Rectal smooth muscle tissue (tissue), 1 donor: ENCODE results near the gene DCUN1D5.
"Not testable (repeated sequence)": the region's sequence is repeated elsewhere in the genome, so short reads cannot be mapped to it uniquely, and the experiment has no call there.

Experiments
- H3K27ac ChIP-seq: one replicate; pipeline ENCODE4 v1.7.0; 2013; ENCODE audit warnings: low read depth, low read length, inconsistent platforms
- H3K27me3 ChIP-seq: one replicate; pipeline ENCODE4 v1.7.0; 2013; ENCODE audit warnings: low read length; ENCODE audit not compliant: control insufficient read depth, insufficient read depth
- H3K36me3 ChIP-seq: one replicate; pipeline ENCODE4 v1.7.0; 2013; ENCODE audit warnings: low read length; ENCODE audit not compliant: control insufficient read depth, insufficient read depth
- H3K4me1 ChIP-seq: one replicate; pipeline ENCODE4 v1.7.0; 2013; ENCODE audit warnings: low read length; ENCODE audit not compliant: control insufficient read depth, insufficient read depth
- H3K4me3 ChIP-seq: one replicate; pipeline ENCODE4 v1.7.0; 2013; ENCODE audit warnings: low read length
- H3K9ac ChIP-seq: one replicate; pipeline ENCODE4 v1.7.0; 2013; ENCODE audit warnings: low read length

The DCUN1D5 gene

GRCh38 chr11:103051151-103051801, 40.7 kb downstream of the DCUN1D5 start:
- Histone ChIP-seq H3K9ac (no peak overlapping the region), H3K36me3 (no peaks in the 10 kb centered on the region), H3K27ac (no peak overlapping the region), H3K27me3 (no peaks in the 10 kb centered on the region), H3K4me1 (no peaks in the 10 kb centered on the region), H3K4me3 (no peak overlapping the region)

GRCh38 chr11:103050351-103050750, 41.6 kb downstream of the DCUN1D5 start:
- H3K4me3 ChIP-seq, result no peak overlapping the region
- H3K36me3 ChIP-seq, result no peaks in the 10 kb centered on the region
- H3K27me3 ChIP-seq, result no peaks in the 10 kb centered on the region

GRCh38 chr11:103047837-103048236, 44.1 kb downstream of the DCUN1D5 start:
- H3K9ac ChIP-seq, result no peak overlapping the region
- H3K36me3 ChIP-seq, result no peaks in the 10 kb centered on the region
- no peak overlapping the region for H3K4me3 ChIP-seq
- H3K27me3 ChIP-seq, result no peaks in the 10 kb centered on the region
- H3K4me1 ChIP-seq, result no peaks in the 10 kb centered on the region
- H3K27ac ChIP-seq, result no peak overlapping the region

More at GRCh38 chr11:103050351-103050750, 41.6 kb downstream of the DCUN1D5 start:
- H3K9ac ChIP-seq, result no peak overlapping the region
- no peaks in the 10 kb centered on the region for H3K4me1 ChIP-seq
- no peak overlapping the region for H3K27ac ChIP-seq

GRCh38 chr11:103043826-103044678, 47.9 kb downstream of the DCUN1D5 start:
- Histone ChIP-seq H3K27me3 (no peaks in the 10 kb centered on the region), H3K4me1 (no peaks in the 10 kb centered on the region), H3K36me3 (no peaks in the 10 kb centered on the region), H3K4me3 (no peak overlapping the region), H3K27ac (no peak overlapping the region), H3K9ac (no peak overlapping the region)

GRCh38 chr11:103042161-103042560, 49.8 kb downstream of the DCUN1D5 start:
- H3K27ac ChIP-seq, result no peak overlapping the region
- H3K9ac ChIP-seq, result no peak overlapping the region
- H3K4me3 ChIP-seq, result no peak overlapping the region
- H3K4me1 ChIP-seq, result no peaks in the 10 kb centered on the region
- no peaks in the 10 kb centered on the region for H3K36me3 ChIP-seq
- no peaks in the 10 kb centered on the region for H3K27me3 ChIP-seq

- no peak overlapping the region for H3K9ac ChIP-seq
- H3K36me3 ChIP-seq, result no peaks in the 10 kb centered on the region
- no peaks in the 10 kb centered on the region for H3K4me1 ChIP-seq
- H3K27me3 ChIP-seq, result no peaks in the 10 kb centered on the region
- no peak overlapping the region for H3K27ac ChIP-seq
- no peak overlapping the region for H3K4me3 ChIP-seq
Measured at GRCh38 chr11:103035791-103036434, 56.0 kb downstream of the DCUN1D5 start.

GRCh38 chr11:103035216-103035615, 56.7 kb downstream of the DCUN1D5 start:
- Histone ChIP-seq H3K4me1 (no peaks in the 10 kb centered on the region), H3K27me3 (no peaks in the 10 kb centered on the region), H3K36me3 (no peaks in the 10 kb centered on the region), H3K27ac (no peak overlapping the region), H3K9ac (no peak overlapping the region), H3K4me3 (no peak overlapping the region)

GRCh38 chr11:103031834-103032233, 60.1 kb downstream of the DCUN1D5 start:
- H3K27ac ChIP-seq, result no peak overlapping the region
- no peaks in the 10 kb centered on the region for H3K36me3 ChIP-seq
- no peaks in the 10 kb centered on the region for H3K4me1 ChIP-seq
- H3K9ac ChIP-seq, result no peak overlapping the region
- no peak overlapping the region for H3K4me3 ChIP-seq
- no peaks in the 10 kb centered on the region for H3K27me3 ChIP-seq

- Histone ChIP-seq H3K4me3 (no peak overlapping the region), H3K4me1 (no peaks in the 10 kb centered on the region), H3K27me3 (no peaks in the 10 kb centered on the region), H3K27ac (no peak overlapping the region), H3K36me3 (no peaks in the 10 kb centered on the region), H3K9ac (no peak overlapping the region)
Measured at GRCh38 chr11:103029401-103029800, 62.6 kb downstream of the DCUN1D5 start.

GRCh38 chr11:103028304-103029020, 63.5 kb downstream of the DCUN1D5 start:
- H3K4me3 ChIP-seq, H3K36me3 ChIP-seq: not testable (repeated sequence)

GRCh38 chr11:103024086-103024485, 67.9 kb downstream of the DCUN1D5 start:
- H3K27me3 ChIP-seq, result no peaks in the 10 kb centered on the region
- H3K4me1 ChIP-seq, result no peaks in the 10 kb centered on the region
- no peak overlapping the region for H3K9ac ChIP-seq
- H3K27ac ChIP-seq, result no peak overlapping the region
- H3K4me3 ChIP-seq, result no peak overlapping the region
- no peaks in the 10 kb centered on the region for H3K36me3 ChIP-seq

More at GRCh38 chr11:103028304-103029020, 63.5 kb downstream of the DCUN1D5 start:
- H3K27me3 ChIP-seq, H3K4me1 ChIP-seq, H3K9ac ChIP-seq, H3K27ac ChIP-seq: not testable (repeated sequence)

- no peak overlapping the region for H3K9ac ChIP-seq
- no peaks in the 10 kb centered on the region for H3K27me3 ChIP-seq
Measured at GRCh38 chr11:103016031-103016430, 75.9 kb downstream of the DCUN1D5 start.

More at GRCh38 chr11:103016031-103016430, 75.9 kb downstream of the DCUN1D5 start:
- Histone ChIP-seq H3K4me1 (no peaks in the 10 kb centered on the region), H3K27ac (no peak overlapping the region), H3K4me3 (no peak overlapping the region), H3K36me3 (no peaks in the 10 kb centered on the region)
